Glutamatergic neuron (in vitro differentiated cells): Measurements from ENCODE around the gene TRAK1. TPM values are rescaled to one million over a fixed set of nuclear protein-coding genes. Genes with fewer than 3 reads are reported as not detected.

ENCODE experiments used
- DNase-seq: peaks from one replicate; pipeline ENCODE4 v3.0.0; 2022
- H3K27ac Mint-ChIP-seq: one replicate; pipeline ENCODE4 v1.8.0; 2020; ENCODE audit warnings: mild to moderate bottlenecking, mixed read lengths, inconsistent platforms; ENCODE audit not compliant: unreplicated experiment
- H3K27me3 Mint-ChIP-seq: one replicate; pipeline ENCODE4 v1.8.0; 2020; ENCODE audit warnings: mild to moderate bottlenecking, moderate library complexity, mixed read lengths, inconsistent platforms; ENCODE audit not compliant: unreplicated experiment
- H3K36me3 Mint-ChIP-seq: one replicate; pipeline ENCODE4 v1.8.0; 2020; ENCODE audit warnings: mild to moderate bottlenecking, mixed read lengths, inconsistent platforms; ENCODE audit not compliant: unreplicated experiment
- H3K4me1 Mint-ChIP-seq: one replicate; pipeline ENCODE4 v1.8.0; 2020; ENCODE audit warnings: mild to moderate bottlenecking, low read depth, mixed read lengths, inconsistent platforms; ENCODE audit not compliant: unreplicated experiment
- H3K4me3 Mint-ChIP-seq: one replicate; pipeline ENCODE4 v1.8.0; 2020; ENCODE audit warnings: mild to moderate bottlenecking, mixed read lengths, inconsistent platforms; ENCODE audit not compliant: unreplicated experiment
- H3K9me3 Mint-ChIP-seq: one replicate; pipeline ENCODE4 v1.8.0; 2020; ENCODE audit warnings: mild to moderate bottlenecking, moderate library complexity, mixed read lengths, inconsistent platforms; ENCODE audit not compliant: unreplicated experiment
- CTCF ChIP-seq: fragments of 200-600 bp; sonication (generic); IDR thresholded peaks from one replicate; pipeline ENCODE4 v1.5.0; 2021; ENCODE audit not compliant: partially characterized antibody, unreplicated experiment
- total RNA-seq: library from RNA; stranded (reverse); fragmentation: NEBNext Ultra II Directional; extraction: Animal tissue kit (Norgen Biotek cat#: 25700); gene quantifications from one replicate; pipeline ENCODE4 v1.2.1, GENCODE V29; 2021; ENCODE audit not compliant: unreplicated experiment

The TRAK1 gene
- total RNA-seq, 1 donor from 2014 or later: 308 TPM

GRCh38 chr3:42114130-42114725 lies 23.1 kb downstream of the TRAK1 start:
- no peaks in the 10 kb centered on the region for H3K36me3 Mint-ChIP-seq
- TF ChIP-seq CTCF: no peak
- peaks cover 19% of the 10 kb centered on the region for H3K27me3 Mint-ChIP-seq
- no peak for DNase-seq
- no peak overlapping the region for H3K4me3 Mint-ChIP-seq
- peak overlapping the region; percentile 5 for H3K27ac Mint-ChIP-seq
- H3K4me1 Mint-ChIP-seq: peaks cover 32% of the 10 kb centered on the region
- H3K9me3 Mint-ChIP-seq: peaks cover 9% of the 10 kb centered on the region

GRCh38 chr3:42115215-42115614 lies 24.1 kb downstream of the TRAK1 start:
- no peak for TF ChIP-seq CTCF
- peaks cover 9% of the 10 kb centered on the region for H3K9me3 Mint-ChIP-seq
- H3K36me3 Mint-ChIP-seq: no peaks in the 10 kb centered on the region
- peaks cover 19% of the 10 kb centered on the region for H3K27me3 Mint-ChIP-seq
- H3K4me1 Mint-ChIP-seq: peaks cover 32% of the 10 kb centered on the region
- DNase-seq: no peak
- H3K27ac Mint-ChIP-seq: peak overlapping the region; percentile 71
- no peak overlapping the region for H3K4me3 Mint-ChIP-seq

GRCh38 chr3:42115946-42116345 lies 24.8 kb downstream of the TRAK1 start:
- H3K27me3 Mint-ChIP-seq: peaks cover 13% of the 10 kb centered on the region
- peak overlapping the region; percentile 71 for H3K27ac Mint-ChIP-seq

GRCh38 chr3:42116466-42116865 lies 25.3 kb downstream of the TRAK1 start:
- Mint-ChIP-seq H3K9me3 (peaks cover 9% of the 10 kb centered on the region), H3K4me3 (no peak overlapping the region), H3K36me3 (no peaks in the 10 kb centered on the region), H3K4me1 (peaks cover 33% of the 10 kb centered on the region), H3K27me3 (peaks cover 12% of the 10 kb centered on the region), H3K27ac (peak overlapping the region; percentile 22)
- TF ChIP-seq CTCF: no peak
- DNase-seq: no peak

More at GRCh38 chr3:42115946-42116345, 24.8 kb downstream of the TRAK1 start:
- Mint-ChIP-seq H3K9me3 (peaks cover 6% of the 10 kb centered on the region), H3K4me1 (peaks cover 32% of the 10 kb centered on the region), H3K4me3 (no peak overlapping the region), H3K36me3 (no peaks in the 10 kb centered on the region)
- TF ChIP-seq CTCF: no peak
- no peak for DNase-seq

GRCh38 chr3:42117175-42118008 lies 26.2 kb downstream of the TRAK1 start:
- Mint-ChIP-seq H3K36me3 (no peaks in the 10 kb centered on the region), H3K9me3 (peaks cover 9% of the 10 kb centered on the region), H3K4me3 (peak overlapping the region; percentile 2), H3K27ac (peak overlapping the region; percentile 1), H3K4me1 (peaks cover 37% of the 10 kb centered on the region), H3K27me3 (peaks cover 18% of the 10 kb centered on the region)
- peak; percentile 53 for DNase-seq
- no peak for TF ChIP-seq CTCF
